ENCODE measurements around the gene PFKL. TPM values are rescaled to one million over a fixed set of nuclear protein-coding genes. Genes with fewer than 3 reads are reported as not detected.
"Not testable (repeated sequence)": the region's sequence is repeated elsewhere in the genome, so short reads cannot be mapped to it uniquely, and the experiment has no call there.

Gene PFKL
- polyA plus RNA-seq, 1 donor = 49.5 TPM

- DNase-seq (ENCODE audit: low read depth) = no peak
These were observed 27.7 kb downstream of the PFKL start for GRCh38 chr21:44327603-44327974.

DNA sequence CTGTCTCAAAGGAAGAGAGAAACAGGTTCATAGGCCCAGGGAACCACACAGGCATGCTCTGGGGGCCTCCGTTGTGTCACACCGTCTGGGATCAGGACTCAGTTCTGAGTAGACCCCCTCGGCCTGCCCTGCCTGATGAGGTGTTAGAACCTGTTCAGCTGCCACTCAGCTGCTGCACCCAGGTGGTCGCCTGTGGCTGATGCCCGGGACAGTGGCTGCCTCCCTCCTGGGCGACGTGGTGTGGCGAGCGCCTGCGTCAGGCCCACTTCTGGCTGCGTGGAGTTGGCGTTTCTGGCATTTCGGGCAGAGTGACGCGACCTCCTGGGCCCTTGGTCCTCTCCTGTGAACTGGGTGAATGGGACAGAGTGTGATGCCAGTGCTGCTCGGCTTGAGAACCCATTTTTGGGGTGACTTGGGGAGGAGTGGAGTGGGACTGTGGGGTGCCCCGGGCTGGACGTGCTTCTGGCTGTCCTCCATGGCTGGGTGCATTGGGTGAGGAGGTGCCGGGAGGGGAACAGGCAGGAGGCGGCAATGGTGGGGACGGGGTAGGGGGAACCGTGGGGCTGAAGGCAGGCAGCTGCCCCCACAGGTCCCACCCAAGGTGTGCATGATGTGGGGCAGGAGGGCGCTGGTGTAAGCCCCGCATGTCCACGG, 28.5 kb downstream of the PFKL start:
- no peak for DNase-seq (ENCODE audit: low read depth)

- DNase-seq (ENCODE audit: low read depth) = no peak
These were observed 29.4 kb downstream of the PFKL start for GRCh38 chr21:44329086-44329889.

DNA sequence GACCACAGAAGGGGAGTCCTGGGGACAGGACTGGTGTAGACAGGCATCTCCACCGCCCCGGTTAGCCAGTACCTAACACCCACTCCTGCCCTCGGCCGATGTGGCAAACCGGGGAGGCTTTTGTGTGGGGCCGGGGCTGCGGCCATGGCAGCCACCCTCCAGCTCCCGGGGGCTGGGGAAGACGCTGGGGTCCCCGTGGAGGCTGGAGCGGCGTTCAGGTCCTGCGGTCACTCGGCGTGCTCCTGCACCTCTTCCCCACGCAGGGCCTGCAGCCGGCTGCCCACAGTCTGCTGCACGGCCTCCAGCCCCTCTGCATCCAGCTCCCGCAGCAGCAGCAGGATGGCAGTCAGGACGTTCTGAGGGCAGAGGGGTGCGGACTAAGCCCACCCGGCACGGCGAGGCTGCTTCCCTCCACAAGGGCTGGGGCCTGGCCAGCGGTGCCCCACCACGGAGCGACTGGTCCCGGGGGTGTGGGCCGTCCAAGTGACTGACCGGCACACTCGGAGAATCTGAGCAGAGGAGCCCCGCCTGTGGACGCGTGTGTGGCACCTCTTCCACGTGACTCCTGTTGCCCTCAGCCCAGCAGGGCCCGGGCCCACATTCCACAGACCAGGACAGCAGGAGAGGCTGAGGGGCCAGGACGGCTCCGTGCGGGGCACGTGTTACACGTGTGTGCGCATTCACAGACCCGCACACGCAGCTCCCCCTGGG, 30.3 kb downstream of the PFKL start:
- no peak for DNase-seq (ENCODE audit: low read depth)

DNA sequence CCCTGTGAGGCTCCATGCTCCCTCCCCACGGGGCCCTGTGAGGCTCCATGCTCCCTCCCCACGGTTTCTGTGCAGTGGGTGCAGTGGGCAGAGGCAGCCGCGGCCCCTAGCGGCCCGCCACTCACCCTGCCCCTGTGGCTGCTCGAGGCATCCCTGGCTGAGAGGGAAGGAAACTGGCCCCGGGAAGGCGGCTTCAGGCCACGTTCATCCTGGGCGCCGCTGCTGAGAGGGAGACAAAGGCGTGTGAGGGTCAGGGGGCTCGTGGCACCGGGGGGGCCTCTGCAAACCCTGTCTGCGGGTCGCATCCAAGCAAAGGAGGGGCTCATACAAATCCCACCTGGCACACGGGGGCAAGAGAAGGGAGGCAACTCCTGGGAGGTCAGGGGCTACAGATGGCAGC, 30.8 kb downstream of the PFKL start:
- no peak for DNase-seq (ENCODE audit: low read depth)

DNA sequence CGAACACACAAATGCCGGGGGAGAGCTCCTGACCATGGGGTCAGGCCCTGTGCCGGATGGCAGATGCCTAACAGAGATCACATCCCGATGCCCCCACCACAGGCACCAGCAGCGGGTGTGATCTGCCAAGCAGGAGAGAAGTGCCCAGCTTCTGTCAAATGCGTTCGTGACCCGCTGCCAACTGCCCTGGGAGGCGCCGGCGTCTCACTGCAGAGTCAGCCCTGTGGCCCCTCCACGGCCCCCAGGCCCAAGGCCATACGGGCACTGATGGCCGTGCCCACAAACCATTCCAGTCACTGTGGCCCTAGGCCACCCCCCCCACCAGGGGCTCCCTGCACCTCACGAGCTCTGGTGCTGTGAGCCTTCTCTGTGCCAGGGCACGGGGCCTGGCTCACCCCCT, 31.4 kb downstream of the PFKL start:
- no peak for DNase-seq (ENCODE audit: low read depth)

DNA sequence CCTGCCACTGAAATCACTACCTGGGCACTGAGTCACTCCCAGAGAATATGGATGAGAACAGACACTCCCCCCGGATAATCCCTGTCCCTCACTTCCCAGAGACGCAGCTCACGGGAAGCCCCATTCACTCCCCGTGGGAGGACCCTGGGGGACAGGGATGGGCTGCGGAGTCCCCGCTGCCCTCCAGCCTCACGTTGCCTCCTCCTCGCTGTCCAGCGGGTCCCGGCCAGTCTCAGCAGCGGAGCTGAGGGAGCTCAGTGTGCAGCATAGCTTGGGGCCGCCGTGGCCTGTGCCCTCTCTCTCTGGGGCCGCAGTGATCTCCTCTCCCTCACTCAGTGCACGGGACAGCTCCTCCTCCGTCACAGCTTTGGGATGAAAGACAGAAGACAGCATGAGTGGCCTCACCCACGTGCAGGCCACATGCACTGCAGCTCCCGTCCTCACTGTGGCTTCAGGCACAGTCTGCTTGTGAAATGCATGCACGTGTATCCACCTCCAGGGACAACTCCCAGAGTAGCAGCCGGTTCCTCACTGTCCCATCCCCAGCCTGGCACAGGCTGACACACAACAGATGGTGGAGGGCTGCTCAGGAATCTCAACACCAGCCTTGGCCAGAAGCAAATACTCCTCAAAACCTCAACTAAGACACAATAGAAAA, 31.9 kb downstream of the PFKL start:
- DNase-seq (ENCODE audit: low read depth) = no peak

- no peak for DNase-seq (ENCODE audit: low read depth)
These were observed 32.5 kb downstream of the PFKL start for GRCh38 chr21:44332383-44332782.

DNA sequence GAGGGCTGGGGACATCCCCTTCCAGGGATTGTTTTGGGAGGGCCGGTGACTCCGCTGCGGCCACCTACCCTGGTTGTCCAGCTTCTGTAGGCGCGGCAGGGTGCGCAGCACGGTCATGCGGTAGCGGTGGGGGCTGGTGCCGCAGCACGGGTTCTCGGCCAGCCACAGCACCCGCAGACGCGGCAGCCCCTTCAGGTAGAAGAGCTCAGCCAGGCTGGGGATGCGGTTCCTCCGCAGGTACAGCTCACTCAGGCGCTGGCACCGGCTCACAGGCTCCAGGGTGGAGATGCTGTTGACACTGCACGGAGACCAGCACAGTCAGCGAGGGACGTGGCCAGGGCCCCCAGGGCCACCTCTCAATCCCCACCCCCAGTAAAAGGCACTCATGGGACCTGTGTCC, 33.1 kb downstream of the PFKL start:
- DNase-seq (ENCODE audit: low read depth) = no peak

- no peak for DNase-seq (ENCODE audit: low read depth)
These were observed 33.9 kb downstream of the PFKL start for GRCh38 chr21:44333509-44334328.

DNA sequence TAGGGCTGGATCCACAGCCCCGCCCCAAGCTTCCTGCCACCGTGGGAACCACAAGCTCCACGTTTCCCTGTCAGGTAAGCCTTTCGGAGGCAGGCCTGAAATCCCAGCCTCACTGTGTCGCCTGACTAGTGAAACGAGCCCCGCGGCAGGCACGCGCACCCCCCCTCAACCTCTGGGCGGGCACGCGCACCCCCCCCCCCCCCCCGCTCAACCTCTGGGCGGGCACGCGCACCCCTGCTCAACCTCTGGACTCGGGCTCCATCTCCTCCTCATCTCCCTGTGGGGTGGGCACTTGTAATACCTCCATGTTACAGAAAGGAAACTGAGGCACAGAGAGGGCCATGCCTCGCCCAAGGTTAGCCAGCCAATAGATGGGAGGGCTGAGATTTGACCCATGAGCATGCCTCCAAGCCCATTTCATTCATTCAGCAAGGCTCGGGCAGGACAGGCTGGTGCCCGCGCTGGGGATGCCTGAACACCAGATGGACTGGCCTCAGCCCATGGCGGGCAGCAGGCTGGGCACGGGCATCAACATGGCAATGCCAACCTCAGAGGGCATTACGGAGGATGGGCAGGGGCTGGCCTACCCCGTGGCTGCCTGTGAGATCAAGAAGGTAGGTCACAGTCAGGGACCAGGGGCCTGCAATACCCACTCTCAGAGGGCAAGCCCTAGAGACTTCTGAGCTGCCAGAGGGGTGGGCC, 34.6 kb downstream of the PFKL start:
- DNase-seq (ENCODE audit: low read depth) = no peak

DNA sequence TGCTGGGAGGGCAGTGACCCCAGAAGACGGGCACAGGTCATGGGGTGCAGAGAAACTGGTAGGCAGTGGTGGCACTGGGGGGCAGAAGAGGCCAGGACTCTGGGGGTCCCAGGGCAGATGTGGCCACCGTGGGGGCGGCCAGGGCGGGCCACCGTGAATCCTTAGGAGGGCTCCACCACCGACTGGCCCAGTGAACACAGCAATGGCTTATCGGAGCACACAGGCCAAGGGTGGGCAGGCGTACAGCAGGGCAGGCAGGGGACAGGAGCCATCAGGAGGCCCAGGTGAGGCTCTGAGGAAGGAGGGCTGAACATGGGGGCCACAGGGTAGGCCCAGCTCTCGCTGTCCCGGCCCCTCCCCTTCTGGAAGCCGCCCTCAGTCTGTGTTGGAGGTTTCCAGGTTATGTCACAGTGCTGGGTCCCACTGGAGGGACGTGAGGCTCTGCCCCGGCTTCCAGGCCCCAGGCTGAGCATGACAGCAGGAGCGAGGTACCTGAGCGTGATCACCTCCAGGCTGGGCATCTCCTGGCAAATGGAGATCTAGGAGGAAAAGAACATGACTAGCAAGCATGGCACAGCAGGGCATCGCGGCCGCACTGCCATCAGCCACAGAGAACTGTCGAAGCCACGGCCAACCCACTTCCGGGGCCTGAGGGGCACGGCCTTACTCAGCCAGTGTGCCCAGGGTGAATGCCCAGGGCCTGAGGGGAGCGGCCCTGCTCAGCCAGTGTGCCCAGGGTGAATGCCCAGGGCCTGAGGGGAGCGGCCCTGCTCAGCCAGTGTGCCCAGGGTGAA, 35.6 kb downstream of the PFKL start:
- no peak for DNase-seq (ENCODE audit: low read depth)

DNA sequence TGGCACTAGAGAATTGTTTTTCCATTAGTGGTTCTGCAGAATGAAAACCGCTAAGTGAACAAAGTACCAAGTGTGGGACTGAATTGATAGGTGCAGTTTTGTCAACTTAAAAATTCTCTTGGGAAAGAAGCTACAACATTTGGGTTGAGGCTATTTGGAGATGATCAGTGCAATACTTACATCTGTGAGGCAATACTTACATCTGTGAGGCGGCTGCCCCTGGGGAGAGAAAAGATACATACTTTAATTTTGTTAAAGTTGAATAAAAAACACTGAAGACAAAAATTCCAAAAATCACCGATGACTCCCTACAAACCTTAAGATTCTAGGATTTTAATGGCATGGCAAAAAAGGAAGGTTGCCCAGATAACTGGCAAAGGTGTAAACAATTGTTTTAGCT, 37.6 kb downstream of the PFKL start:
- no peak for DNase-seq (ENCODE audit: low read depth)

DNA sequence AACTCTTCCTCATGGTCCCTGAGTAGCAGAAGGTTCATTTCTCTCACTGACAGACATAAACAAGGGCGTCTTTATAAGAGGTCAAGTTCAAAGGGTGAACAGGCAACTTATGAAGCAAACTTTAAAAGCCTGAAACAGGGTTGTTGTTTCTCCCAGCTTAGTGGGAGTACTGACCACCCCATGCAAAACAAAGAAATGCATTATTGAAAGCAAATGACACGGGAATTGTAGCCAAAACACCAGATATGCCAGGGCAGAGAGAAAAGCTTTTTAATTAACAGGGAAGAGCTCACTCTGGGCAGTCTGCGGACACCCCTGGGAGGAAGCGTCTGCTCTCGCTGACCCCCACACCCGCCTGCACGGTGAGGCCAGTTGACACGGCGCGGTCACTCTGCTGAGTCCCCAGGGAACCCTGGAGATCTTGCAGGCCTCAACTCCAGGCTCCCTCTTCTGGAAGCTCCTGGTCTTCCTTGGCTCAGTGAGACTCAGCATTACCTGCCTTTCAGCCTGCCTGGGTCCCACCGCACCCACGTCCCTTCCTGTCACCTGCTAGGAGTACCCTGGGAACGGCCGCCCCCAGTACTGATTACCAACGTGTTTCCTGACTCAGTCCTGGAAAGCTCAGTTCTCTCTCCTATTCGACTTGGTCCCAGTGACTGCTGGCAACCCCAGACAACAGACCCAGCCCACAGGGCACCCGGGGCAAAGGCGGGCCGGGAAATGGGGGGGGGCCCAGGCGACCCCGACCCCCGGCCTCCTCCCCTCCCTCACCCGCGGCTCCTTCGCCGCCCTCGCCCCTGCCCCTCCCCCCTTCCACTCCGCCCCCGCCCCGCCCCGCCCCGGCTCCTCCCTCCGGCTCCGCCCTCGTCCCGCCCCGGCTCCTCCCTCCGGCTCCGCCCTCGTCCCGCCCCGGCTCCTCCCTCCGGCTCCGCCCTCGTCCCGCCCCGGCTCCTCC, 38.4 kb downstream of the PFKL start:
- no peak for DNase-seq (ENCODE audit: low read depth)

DNA sequence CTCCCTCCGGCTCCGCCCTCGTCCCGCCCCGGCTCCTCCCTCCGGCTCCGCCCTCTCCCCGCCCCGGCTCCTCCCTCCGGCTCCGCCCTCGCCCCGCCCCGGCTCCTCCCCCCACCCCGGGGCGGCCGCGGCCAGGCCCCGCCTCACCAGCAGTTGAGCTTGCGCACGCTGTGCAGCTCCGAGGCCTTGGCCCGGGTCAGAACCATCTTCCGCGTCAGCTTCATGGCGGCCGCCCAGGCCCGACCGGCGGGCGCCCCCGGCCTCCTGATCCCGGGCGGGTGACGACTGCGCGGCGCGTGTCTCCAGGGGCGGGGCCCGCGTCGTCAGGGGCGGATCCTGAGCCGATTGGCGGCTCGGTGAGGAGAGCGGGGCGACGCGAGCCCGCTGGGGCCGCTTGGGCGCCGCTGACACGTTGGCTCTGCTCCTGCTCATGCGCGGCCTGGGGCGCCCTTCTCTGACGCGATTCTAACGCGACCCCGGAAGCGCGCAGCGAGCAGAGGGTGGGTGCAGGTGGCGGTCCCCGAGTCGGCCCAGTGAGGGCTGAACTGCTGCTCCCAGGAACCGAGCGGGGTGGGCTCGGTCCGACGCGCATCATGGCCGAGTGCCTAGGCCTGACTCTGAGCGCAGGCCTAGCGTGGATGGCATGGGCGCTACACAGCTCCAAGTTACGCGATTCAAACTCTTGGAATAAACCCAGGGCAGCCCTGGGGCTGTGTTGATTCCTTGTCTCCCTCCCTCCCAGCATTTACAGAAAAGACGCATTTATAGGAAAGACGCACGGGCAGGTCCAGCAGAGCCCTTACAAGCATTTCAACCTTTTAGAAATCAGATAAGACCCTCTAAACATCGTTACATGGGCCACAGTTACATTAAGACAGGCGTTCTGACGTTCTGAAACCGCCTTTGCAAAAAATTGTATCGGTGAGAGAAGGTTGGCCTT, 39.4 kb downstream of the PFKL start, which contains the start of gene CFAP410:
Gene CFAP410, minus strand, starts transcription at position 420 of the 940 bp plus-strand sequence. Its CDS starts 196 bp downstream, at position 224.
- peak; percentile 84 for DNase-seq (ENCODE audit: low read depth)

GRCh38 chr21:44341726-44342458, 42.0 kb downstream of the PFKL start:
- not testable (repeated sequence) for DNase-seq (ENCODE audit: low read depth)

DNA sequence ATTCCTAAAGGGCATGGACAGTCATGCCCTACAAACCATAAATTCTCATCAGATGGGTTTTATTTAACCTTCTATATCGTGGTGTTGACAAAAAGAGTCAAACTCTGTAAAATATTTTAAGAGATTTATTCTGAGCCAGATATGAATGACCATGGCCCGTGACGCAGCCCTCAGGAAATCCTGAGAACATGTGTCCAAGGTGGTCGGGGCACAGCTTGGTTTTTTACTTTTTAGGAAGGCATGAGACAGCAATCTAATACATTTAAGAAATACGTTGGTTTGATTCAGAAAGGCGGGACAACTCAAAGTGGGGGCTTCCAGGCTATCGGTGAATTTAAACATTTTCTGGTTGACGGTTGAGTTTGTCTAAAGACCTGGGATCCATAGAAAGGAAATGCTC, 43.1 kb downstream of the PFKL start:
- DNase-seq (ENCODE audit: low read depth) = not testable (repeated sequence)
